ENCODE data around the gene ALAS1.
"Not testable (repeated sequence)": the region's sequence is repeated elsewhere in the genome, so short reads cannot be mapped to it uniquely, and the experiment has no call there.

Gene ALAS1

DNA sequence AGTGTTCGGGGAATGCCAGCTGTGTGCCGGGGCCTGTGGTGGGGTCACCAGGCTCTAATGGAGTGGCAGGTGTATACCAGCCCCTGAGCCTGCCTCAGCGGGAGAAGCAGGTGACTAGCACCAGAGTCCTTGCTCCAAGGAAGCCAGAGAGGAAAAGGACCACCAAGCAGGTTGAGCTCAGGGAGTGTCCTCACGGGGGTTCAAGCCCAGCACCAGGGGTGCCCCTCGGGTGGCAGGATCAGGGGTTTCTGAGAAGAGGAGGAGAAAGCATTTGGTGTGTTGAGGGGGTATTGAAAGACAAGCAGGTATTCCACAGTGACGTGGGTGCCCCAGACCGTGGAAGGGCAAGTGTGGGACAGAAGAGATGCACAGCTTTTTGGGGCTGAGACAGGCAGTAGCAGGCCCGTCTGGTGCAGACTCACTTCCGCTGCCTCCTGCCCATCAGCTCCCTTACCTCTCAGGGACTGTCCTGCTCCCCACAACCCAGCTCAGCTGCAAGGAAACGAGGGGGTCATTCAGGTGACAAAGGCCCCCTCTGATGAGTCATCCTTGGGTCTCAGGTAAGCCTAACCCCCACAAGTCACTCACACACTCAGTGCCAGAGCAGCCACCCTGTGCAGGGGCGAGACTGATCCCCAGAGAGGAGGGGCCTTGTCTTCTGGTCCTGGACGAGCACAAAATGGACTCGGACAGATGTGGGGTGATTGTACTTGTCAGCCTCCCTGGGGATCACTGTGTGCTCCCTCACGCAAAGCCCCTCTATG is 22.4 kb upstream of the ALAS1 start:
- POLR2A ChIA-PET = no interaction called here
- DNase-seq (ENCODE audit: low read depth, low spot score) = no peak
- CTCF ChIA-PET = interaction anchor here (1.1 to 1.6 kb wide), 4 partner anchors 10 to 163 kb away, joined by 3 to 6 read pairs (median 3); no protein-coding TSS in a partner anchor
- H3K4me3 ChIP-seq (ENCODE audit: low read depth, low read length) = no peak overlapping the region
- TF ChIP-seq, protein P1, sequence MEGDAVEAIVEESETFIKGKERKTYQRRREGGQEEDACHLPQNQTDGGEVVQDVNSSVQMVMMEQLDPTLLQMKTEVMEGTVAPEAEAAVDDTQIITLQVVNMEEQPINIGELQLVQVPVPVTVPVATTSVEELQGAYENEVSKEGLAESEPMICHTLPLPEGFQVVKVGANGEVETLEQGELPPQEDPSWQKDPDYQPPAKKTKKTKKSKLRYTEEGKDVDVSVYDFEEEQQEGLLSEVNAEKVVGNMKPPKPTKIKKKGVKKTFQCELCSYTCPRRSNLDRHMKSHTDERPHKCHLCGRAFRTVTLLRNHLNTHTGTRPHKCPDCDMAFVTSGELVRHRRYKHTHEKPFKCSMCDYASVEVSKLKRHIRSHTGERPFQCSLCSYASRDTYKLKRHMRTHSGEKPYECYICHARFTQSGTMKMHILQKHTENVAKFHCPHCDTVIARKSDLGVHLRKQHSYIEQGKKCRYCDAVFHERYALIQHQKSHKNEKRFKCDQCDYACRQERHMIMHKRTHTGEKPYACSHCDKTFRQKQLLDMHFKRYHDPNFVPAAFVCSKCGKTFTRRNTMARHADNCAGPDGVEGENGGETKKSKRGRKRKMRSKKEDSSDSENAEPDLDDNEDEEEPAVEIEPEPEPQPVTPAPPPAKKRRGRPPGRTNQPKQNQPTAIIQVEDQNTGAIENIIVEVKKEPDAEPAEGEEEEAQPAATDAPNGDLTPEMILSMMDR (IDR thresholded peaks at IDR 0.05; ENCODE audit: insufficient read depth, low read length, missing control alignments) = no peak

DNA sequence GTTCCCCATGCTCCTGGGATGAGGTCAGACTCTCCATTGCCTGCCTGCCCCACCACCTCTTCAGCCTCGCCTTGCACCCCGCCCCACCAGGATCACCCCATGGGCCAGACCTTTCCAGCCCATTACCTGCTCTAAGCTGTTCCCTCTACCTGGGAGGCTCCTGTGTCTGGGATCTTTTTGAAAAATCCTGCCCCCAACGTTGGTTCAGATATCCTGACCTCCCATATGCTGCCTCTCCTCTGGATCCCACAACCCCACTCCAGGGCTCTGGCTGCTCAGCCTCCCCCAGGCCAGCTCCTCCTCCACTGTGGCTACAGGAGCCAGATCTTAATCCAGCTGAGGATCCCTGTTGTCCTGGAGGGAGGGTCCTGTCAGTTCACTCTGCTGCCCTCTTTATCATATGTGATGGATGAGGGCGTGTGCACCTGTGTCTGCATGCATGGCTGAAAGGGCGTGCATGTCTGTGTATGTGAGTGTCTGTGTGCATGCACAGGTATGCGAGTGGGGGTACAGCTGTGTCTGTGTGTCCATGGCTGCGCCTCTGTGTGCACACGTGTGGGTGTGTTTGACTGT is 21.7 kb upstream of the ALAS1 start:
- DNase-seq (ENCODE audit: low read depth, low spot score) = no peak
- H3K4me3 ChIP-seq (ENCODE audit: low read depth, low read length) = no peak overlapping the region
- ChIA-PET POLR2A (no interaction called here), CTCF (interaction anchor here (1.2 kb wide), 1 partner anchor 25 kb away, joined by 3 read pairs; no protein-coding TSS in a partner anchor)
- TF ChIP-seq, protein P1 (IDR thresholded peaks at IDR 0.05; ENCODE audit: insufficient read depth, low read length, missing control alignments) = no peak

DNA sequence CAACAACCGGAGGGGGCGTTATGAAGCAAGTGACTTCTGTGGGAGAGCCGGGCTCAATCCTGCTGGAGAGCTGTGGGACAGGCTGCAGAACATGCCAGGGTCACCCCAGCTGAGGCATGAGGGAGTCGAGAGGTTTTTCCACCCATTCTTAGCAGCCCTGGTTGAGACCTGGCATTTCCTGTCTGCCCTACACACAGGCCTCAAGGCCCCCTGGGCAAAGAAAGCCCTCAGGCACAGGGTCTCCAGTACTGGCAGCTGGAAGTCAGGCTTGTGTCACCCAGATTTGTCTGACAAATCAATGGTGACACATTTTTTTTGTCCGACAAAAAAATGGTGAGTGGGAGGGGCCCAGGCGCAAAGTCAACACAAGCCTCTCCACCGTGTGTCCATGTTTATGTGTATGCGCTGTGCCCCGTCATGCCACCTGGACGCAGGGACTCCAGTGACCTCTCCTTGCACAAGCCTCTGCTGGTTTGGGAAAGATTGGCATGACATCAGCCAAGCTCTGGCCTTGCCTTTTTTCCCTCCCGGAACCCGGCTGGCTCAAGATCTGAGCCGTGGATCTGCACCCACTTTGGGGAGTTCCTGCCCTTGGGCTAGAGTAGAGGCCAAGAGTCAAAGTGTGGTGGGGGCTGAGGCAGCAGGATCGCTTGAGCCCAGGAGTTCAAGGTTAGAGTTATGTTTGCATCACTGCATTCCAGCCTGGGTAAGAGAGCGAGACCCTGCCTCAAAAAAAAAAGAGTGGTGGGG is 20.8 kb upstream of the ALAS1 start:
- TF ChIP-seq, protein P1 (IDR thresholded peaks at IDR 0.05; ENCODE audit: insufficient read depth, low read length, missing control alignments) = no peak
- H3K4me3 ChIP-seq (ENCODE audit: low read depth, low read length) = no peak overlapping the region
- DNase-seq (ENCODE audit: low read depth, low spot score) = no peak
- CTCF ChIA-PET = no interaction called here
- POLR2A ChIA-PET = no interaction called here

DNA sequence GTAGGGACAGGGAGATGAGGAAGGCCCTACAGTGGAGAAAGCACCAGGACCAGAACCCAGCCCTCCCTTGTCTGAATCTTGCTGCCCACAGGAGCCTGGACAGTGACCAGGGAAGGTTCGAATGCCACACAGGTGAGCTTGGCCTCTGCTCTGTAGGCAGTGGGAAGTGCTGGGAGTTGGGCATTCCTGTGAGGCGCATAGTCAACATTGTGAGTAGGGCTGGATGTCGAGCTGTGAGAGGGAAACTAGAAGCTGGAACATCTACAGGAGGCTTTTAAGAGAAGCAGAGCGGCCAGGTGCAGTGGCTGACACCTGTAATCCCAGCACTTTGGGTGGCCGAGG is 20.3 kb upstream of the ALAS1 start:
- DNase-seq (ENCODE audit: low read depth, low spot score) = no peak
- ChIA-PET POLR2A (no interaction called here), CTCF (no interaction called here)
- H3K4me3 ChIP-seq (ENCODE audit: low read depth, low read length) = no peak overlapping the region
- TF ChIP-seq, protein P1 (IDR thresholded peaks at IDR 0.05; ENCODE audit: insufficient read depth, low read length, missing control alignments) = no peak

DNA sequence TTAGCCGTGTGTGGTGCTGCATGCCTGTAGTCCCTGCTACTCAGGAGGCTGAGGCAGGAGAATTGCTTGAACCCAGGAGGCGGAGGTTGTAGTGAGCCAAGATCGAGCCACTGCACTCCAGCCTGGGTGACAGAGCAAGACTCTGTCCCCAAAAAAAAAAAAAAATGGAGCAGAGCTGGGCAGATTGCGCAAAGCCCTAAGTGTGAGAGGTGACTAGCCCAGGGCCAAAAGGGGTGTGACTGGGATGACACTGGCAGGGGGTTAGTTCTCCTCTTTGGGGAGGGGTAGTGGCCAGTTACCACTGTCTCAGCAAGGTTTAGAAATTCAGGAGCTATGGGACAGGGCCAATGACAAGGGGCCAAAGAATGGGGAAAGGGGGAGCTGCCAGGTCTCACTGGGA is 19.8 kb upstream of the ALAS1 start:
- H3K4me3 ChIP-seq (ENCODE audit: low read depth, low read length); DNase-seq (ENCODE audit: low read depth, low spot score); POLR2A ChIA-PET: not testable (repeated sequence)
- CTCF ChIA-PET = interaction anchor here (1.2 kb wide), 1 partner anchor 42 kb away, joined by 4 read pairs; no protein-coding TSS in a partner anchor

DNA sequence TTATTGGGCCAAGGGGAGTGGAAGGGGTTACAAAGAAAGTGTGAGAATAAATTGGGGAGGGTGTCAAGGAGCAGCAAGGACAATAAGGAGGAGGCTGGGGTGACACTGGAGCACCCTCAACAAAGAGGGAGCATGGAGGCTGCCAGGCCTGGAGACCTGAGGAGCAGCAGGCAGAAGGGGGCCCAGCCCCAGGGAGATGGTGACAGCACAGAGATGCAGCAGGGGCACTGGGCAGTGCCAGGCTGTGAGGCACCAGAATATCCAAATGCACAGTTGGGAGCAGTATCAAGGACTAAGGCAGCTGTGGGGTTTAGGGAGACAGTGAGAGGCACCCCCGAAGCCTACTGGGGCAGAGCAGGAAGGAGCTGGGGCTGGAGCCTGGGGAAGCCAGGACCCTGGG is 19.4 kb upstream of the ALAS1 start:
- CTCF ChIA-PET = interaction anchor here (1.2 kb wide), 1 partner anchor 42 kb away, joined by 4 read pairs; no protein-coding TSS in a partner anchor

More for the DNA sequence above, 19.4 kb upstream of the ALAS1 start:
- POLR2A ChIA-PET = no interaction called here
- TF ChIP-seq, protein P1 (IDR thresholded peaks at IDR 0.05; ENCODE audit: insufficient read depth, low read length, missing control alignments) = no peak
- H3K4me3 ChIP-seq (ENCODE audit: low read depth, low read length) = no peak overlapping the region
- DNase-seq (ENCODE audit: low read depth, low spot score) = no peak

All from AG04449 (cell line).